ENCODE results near the gene USP13. TPM values are rescaled to one million over a fixed set of nuclear protein-coding genes. Genes with fewer than 3 reads are reported as not detected.
A peak's percentile ranks its signal among the peaks of the same experiment; 100 is the strongest.

USP13 gene
- total RNA-seq, 4 donors from 2014 or later = 117 to 453 (median 249) TPM

GRCh38 chr3:179694731-179695130 is 41.9 kb downstream of the USP13 start:
- DNase-seq = no peak
- TF ChIP-seq, protein P1, sequence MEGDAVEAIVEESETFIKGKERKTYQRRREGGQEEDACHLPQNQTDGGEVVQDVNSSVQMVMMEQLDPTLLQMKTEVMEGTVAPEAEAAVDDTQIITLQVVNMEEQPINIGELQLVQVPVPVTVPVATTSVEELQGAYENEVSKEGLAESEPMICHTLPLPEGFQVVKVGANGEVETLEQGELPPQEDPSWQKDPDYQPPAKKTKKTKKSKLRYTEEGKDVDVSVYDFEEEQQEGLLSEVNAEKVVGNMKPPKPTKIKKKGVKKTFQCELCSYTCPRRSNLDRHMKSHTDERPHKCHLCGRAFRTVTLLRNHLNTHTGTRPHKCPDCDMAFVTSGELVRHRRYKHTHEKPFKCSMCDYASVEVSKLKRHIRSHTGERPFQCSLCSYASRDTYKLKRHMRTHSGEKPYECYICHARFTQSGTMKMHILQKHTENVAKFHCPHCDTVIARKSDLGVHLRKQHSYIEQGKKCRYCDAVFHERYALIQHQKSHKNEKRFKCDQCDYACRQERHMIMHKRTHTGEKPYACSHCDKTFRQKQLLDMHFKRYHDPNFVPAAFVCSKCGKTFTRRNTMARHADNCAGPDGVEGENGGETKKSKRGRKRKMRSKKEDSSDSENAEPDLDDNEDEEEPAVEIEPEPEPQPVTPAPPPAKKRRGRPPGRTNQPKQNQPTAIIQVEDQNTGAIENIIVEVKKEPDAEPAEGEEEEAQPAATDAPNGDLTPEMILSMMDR (IDR thresholded peaks at IDR 0.05 in 4 of 5, conservative IDR thresholded peaks at IDR 0.05 in 1 of 5) = no peak
- TF ChIP-seq POLR2A (IDR thresholded peaks at IDR 0.05) = no peak
- Histone ChIP-seq H3K4me3 (no peak overlapping the region), H3K27me3 (no peaks in the 10 kb centered on the region), H3K9me3 (no peaks in the 10 kb centered on the region), H3K27ac (peak overlapping the region in 2 of 4 donors; percentile 51 to 86), H3K36me3 (peaks cover 2 to 18% of the 10 kb centered on the region in 2 donors), H3K4me1 (peaks cover 30 to 31% of the 10 kb centered on the region in 2 donors)
- intact Hi-C loops (cut with DNase I; ENCODE audit: low total_unique reads) (loop anchor here (2.0 kb wide), 1 partner anchor 70 kb away; no protein-coding TSS in a partner anchor), in situ Hi-C loops (cut with MboI; ENCODE audit: low sequenced_read_pairs in 4 of 4) (no loop called here)
- ATAC-seq = no peak

DNA sequence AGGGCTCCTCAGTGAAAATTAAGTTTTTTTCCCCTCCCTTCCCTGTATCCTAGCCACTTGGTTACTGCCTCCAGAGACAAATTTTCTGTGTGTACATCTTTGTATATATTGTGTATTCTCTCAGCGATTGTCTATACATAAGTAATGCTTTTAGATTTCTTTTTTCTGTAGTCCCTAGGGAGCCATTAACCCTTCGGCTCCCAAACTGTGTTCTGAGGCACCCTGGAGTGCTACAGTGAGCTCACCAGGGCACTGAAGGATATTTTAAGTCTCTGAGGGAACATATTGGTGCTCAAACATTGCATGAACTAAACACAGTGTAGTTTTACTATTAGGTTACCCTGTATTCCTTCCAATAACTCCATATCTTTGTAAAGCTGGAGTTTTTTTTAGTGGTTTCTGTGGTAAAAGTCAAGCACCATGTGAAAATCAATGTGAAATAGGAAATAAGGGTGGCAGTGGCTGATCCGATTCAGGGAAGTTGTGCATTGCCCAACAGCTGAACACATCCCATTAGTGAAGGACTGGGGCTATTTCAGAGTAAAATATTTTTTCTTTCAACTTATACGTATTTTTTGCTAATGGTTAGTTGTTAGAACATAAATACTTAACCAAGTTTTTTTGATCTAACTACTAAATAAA is 43.0 kb downstream of the USP13 start:
- TF ChIP-seq, protein P1 (IDR thresholded peaks at IDR 0.05 in 4 of 5, conservative IDR thresholded peaks at IDR 0.05 in 1 of 5) = no peak
- no peak for TF ChIP-seq POLR2A (IDR thresholded peaks at IDR 0.05)
- no peak for ATAC-seq
- Histone ChIP-seq H3K27ac (peak overlapping the region; percentile 51 to 86 (median 70)), H3K36me3 (peaks cover 2 to 8% of the 10 kb centered on the region in 2 donors), H3K9me3 (no peaks in the 10 kb centered on the region), H3K4me1 (peaks cover 31 to 38% of the 10 kb centered on the region in 2 donors), H3K4me3 (no peak overlapping the region), H3K27me3 (no peaks in the 10 kb centered on the region)
- intact Hi-C loops (cut with DNase I; ENCODE audit: low total_unique reads) = loop anchor here (2.0 kb wide), 2 partner anchors 13 to 69 kb away; no protein-coding TSS in a partner anchor
- in situ Hi-C loops (cut with MboI; ENCODE audit: low sequenced_read_pairs in 4 of 4) = no loop called here
- DNase-seq = no peak

GRCh38 chr3:179697736-179698332 is 45.0 kb downstream of the USP13 start:
- ATAC-seq = no peak
- H3K4me1 ChIP-seq = peaks cover 46 to 53% of the 10 kb centered on the region in 2 donors
- H3K27ac ChIP-seq = peak overlapping the region; percentile 51 to 86 (median 72)
- no peaks in the 10 kb centered on the region for H3K27me3 ChIP-seq
- no peak for DNase-seq
- no peak overlapping the region for H3K4me3 ChIP-seq
- no peak for TF ChIP-seq POLR2A (IDR thresholded peaks at IDR 0.05)
- TF ChIP-seq, protein P1 (IDR thresholded peaks at IDR 0.05 in 4 of 5, conservative IDR thresholded peaks at IDR 0.05 in 1 of 5) = no peak
- in situ Hi-C loops (cut with MboI; ENCODE audit: low sequenced_read_pairs in 4 of 4) = no loop called here
- H3K36me3 ChIP-seq = peaks cover 0 to 6% of the 10 kb centered on the region in 2 donors
- no peaks in the 10 kb centered on the region for H3K9me3 ChIP-seq
- intact Hi-C loops (cut with DNase I; ENCODE audit: low total_unique reads) = loop anchor here (2.0 kb wide), 1 partner anchor 15 kb away; no protein-coding TSS in a partner anchor

DNA sequence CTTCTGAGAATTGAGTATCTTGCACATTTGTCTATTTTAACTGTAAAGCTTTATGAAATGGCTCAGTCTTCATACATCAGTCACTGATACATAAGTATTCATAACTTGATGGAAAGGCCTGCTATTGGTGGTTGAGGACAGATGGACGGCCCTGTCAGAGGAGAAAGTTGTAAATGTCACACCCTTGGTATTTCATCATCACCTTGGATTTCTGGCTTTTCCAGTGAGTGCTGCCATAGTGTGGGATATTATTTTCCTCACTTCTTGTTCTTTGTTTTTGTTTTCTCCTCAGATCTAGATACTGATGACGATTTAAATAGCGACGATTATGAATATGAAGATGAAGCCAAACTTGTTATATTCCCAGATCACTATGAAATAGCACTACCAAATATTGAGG is 47.9 kb downstream of the USP13 start:
- H3K4me1 ChIP-seq = peaks cover 59 to 60% of the 10 kb centered on the region in 2 donors
- intact Hi-C loops (cut with DNase I; ENCODE audit: low total_unique reads) = no loop called here
- no peak for ATAC-seq

More for the DNA sequence above, 47.9 kb downstream of the USP13 start:
- Histone ChIP-seq H3K27ac (peak overlapping the region; percentile 85 to 90 (median 86)), H3K27me3 (no peaks in the 10 kb centered on the region), H3K36me3 (no peaks in the 10 kb centered on the region), H3K4me3 (no peak overlapping the region), H3K9me3 (no peaks in the 10 kb centered on the region)
- DNase-seq = no peak
- in situ Hi-C loops (cut with MboI; ENCODE audit: low sequenced_read_pairs in 4 of 4) = no loop called here
- TF ChIP-seq, protein P1 (IDR thresholded peaks at IDR 0.05 in 4 of 5, conservative IDR thresholded peaks at IDR 0.05 in 1 of 5) = no peak
- no peak for TF ChIP-seq POLR2A (IDR thresholded peaks at IDR 0.05)
